H1 (cell line): Measurements from ENCODE around the gene CPSF7. TPM values are rescaled to one million over a fixed set of nuclear protein-coding genes. Genes with fewer than 3 reads are reported as not detected.
A peak's percentile ranks its signal among the peaks of the same experiment; 100 is the strongest.

Source experiments
- BCL11A ChIP-seq, 2 experiments: IDR thresholded peaks; one replicate each; pipeline ENCODE4 v1.6.1; 2011; ENCODE audit warnings: low read depth in 2 of 2, low read length in 2 of 2, mild to moderate bottlenecking in 2 of 2
- EZH2 ChIP-seq: fragments of 200-600 bp; sonication (generic); IDR thresholded peaks from 2 replicates; pipeline ENCODE4 v1.7.1; 2012; ENCODE audit warnings: low read depth, mild to moderate bottlenecking, moderate library complexity, low read length, inconsistent platforms; ENCODE audit not compliant: severe bottlenecking
- HDAC2 ChIP-seq, 2 experiments: fragments of 300-600 bp in 1 of 2; sonication (generic) in 1 of 2; IDR thresholded peaks; 2 replicates each; pipeline ENCODE4 v1.6.1; 2011 to 2012; ENCODE audit warnings: low read depth in 2 of 2, low read length in 2 of 2, mild to moderate bottlenecking in 2 of 2, moderate library complexity in 2 of 2, borderline replicate concordance in 1 of 2, inconsistent platforms in 1 of 2
- POLR2A ChIP-seq, 2 experiments: IDR thresholded peaks; 1 replicate in 1 of 2; 2 replicates in 1 of 2; pipeline ENCODE4 v1.6.1; 2011; ENCODE audit warnings: low read depth in 2 of 2, low read length in 2 of 2, mild to moderate bottlenecking in 2 of 2; ENCODE audit errors: control extremely low read depth in 1 of 2
- POU5F1 ChIP-seq: IDR thresholded peaks from 2 replicates; pipeline ENCODE4 v1.6.1; 2011; ENCODE audit warnings: low read depth, mild to moderate bottlenecking, low read length, moderate library complexity
- SAP30 ChIP-seq: fragments of 300-600 bp; sonication (generic); IDR thresholded peaks from 2 replicates; pipeline ENCODE4 v1.7.1; 2012; ENCODE audit warnings: low read length, moderate library complexity, mild to moderate bottlenecking, inconsistent platforms; ENCODE audit not compliant: insufficient read depth, insufficient replicate concordance
- SRF ChIP-seq: IDR thresholded peaks from 2 replicates; pipeline ENCODE4 v1.6.1; 2011; ENCODE audit warnings: mild to moderate bottlenecking, low read depth, low read length, moderate library complexity
- TEAD4 ChIP-seq: IDR thresholded peaks from 2 replicates; pipeline ENCODE4 v1.6.1; 2012; ENCODE audit warnings: low read depth, low read length, inconsistent platforms, mixed read lengths
- polyA plus RNA-seq, 7 experiments: library from polyadenylated mRNA; depleted of rRNA in 3 of 7; stranded (reverse) in 5 of 7; unstranded in 2 of 7; fragments of >200 nt in 5 of 7; fragments of 200-250 nt in 2 of 7; gene quantifications; 1 replicate in 5 of 7; 2 replicates in 1 of 7; 4 replicates in 1 of 7; pipeline versions ENCODE4 v1.2.1 to v1.2.3, GENCODE V29; 2011 to 2013; ENCODE audit warnings: missing spikeins in 2 of 7, mixed read lengths in 2 of 7
- total RNA-seq: library from RNA; stranded (reverse); fragmentation: NEBNext Ultra II Directional; extraction: Animal tissue kit (Norgen Biotek cat#: 25700); gene quantifications from 2 replicates; pipeline ENCODE4 v1.2.1, GENCODE V29; 2021
- TF ChIP-seq, protein P1 (sequence below): IDR thresholded peaks from 2 replicates; pipeline ENCODE4 v1.6.1; 2012; ENCODE audit warnings: low read length, inconsistent platforms
- TF ChIP-seq, protein P2 (sequence below), 3 experiments: IDR thresholded peaks; 1 replicate in 2 of 3; 2 replicates in 1 of 3; pipeline versions ENCODE4 v1.5.1 to v1.6.1; 2011; ENCODE audit warnings: low read length in 3 of 3, mild to moderate bottlenecking in 3 of 3, inconsistent platforms in 2 of 3, low read depth in 1 of 3, moderate library complexity in 1 of 3; ENCODE audit not compliant: insufficient read depth in 1 of 3; ENCODE audit errors: control extremely low read depth in 1 of 3
- TF ChIP-seq, protein P3 (sequence below): IDR thresholded peaks from 2 replicates; pipeline ENCODE4 v1.6.1; 2012; ENCODE audit warnings: inconsistent platforms

Gene CPSF7
- total and polyA plus RNA-seq, 2 of the 8 experiments (the other 6 are each of a cell fraction or from before 2014, with no cell fraction given), result 95.9 to 122 TPM

DNA sequence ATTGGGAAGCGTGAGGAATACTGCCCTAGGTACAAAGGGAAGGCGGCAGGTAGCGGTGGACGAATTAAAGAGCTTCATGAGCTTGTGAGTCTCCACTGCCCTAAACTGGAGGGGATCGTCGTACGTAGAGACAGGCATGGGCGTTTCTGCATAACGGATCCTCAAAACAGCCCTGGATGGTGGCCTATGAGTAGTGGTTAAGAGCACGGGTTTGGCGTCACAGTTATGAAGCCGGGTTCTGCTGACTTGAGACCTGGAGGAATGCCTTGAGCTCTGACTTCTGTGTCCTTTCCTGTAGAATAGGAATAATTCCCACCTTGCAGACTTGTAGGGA lies 67.3 kb downstream of the CPSF7 start (continued):
- TF ChIP-seq TEAD4, result no peak
- TF ChIP-seq EZH2, result no peak
- TF ChIP-seq SAP30, result peak; percentile 54
- TF ChIP-seq, protein P1, sequence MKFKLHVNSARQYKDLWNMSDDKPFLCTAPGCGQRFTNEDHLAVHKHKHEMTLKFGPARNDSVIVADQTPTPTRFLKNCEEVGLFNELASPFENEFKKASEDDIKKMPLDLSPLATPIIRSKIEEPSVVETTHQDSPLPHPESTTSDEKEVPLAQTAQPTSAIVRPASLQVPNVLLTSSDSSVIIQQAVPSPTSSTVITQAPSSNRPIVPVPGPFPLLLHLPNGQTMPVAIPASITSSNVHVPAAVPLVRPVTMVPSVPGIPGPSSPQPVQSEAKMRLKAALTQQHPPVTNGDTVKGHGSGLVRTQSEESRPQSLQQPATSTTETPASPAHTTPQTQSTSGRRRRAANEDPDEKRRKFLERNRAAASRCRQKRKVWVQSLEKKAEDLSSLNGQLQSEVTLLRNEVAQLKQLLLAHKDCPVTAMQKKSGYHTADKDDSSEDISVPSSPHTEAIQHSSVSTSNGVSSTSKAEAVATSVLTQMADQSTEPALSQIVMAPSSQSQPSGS, result no peak
- TF ChIP-seq, protein P2, sequence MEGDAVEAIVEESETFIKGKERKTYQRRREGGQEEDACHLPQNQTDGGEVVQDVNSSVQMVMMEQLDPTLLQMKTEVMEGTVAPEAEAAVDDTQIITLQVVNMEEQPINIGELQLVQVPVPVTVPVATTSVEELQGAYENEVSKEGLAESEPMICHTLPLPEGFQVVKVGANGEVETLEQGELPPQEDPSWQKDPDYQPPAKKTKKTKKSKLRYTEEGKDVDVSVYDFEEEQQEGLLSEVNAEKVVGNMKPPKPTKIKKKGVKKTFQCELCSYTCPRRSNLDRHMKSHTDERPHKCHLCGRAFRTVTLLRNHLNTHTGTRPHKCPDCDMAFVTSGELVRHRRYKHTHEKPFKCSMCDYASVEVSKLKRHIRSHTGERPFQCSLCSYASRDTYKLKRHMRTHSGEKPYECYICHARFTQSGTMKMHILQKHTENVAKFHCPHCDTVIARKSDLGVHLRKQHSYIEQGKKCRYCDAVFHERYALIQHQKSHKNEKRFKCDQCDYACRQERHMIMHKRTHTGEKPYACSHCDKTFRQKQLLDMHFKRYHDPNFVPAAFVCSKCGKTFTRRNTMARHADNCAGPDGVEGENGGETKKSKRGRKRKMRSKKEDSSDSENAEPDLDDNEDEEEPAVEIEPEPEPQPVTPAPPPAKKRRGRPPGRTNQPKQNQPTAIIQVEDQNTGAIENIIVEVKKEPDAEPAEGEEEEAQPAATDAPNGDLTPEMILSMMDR (IDR thresholded peaks at IDR 0.05; ENCODE audit: control extremely low read depth in 1 of 3, insufficient read depth in 1 of 3, low read depth in 1 of 3, low read length in 3 of 3), result no peak
- no peak for TF ChIP-seq SRF
- TF ChIP-seq, protein P3, sequence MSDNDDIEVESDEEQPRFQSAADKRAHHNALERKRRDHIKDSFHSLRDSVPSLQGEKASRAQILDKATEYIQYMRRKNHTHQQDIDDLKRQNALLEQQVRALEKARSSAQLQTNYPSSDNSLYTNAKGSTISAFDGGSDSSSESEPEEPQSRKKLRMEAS, result no peak
- TF ChIP-seq HDAC2 (IDR thresholded peaks at IDR 0.05; ENCODE audit: borderline replicate concordance in 1 of 2, low read depth in 2 of 2, low read length in 2 of 2), result 0 out of 4 replicates have a peak, but pooled peaks of 1 of the 2 experiments have one; percentile 16
- TF ChIP-seq BCL11A (IDR thresholded peaks at IDR 0.05; ENCODE audit: low read depth in 2 of 2, low read length in 2 of 2), result no peak
- no peak for TF ChIP-seq POU5F1
- no peak for TF ChIP-seq POLR2A (IDR thresholded peaks at IDR 0.05; ENCODE audit: control extremely low read depth in 1 of 2, low read depth in 2 of 2, low read length in 2 of 2)
